Measurements from ENCODE around the gene HAUS1.
A peak's percentile ranks its signal among the peaks of the same experiment; 100 is the strongest.
"Not testable (repeated sequence)": the region's sequence is repeated elsewhere in the genome, so short reads cannot be mapped to it uniquely, and the experiment has no call there.

The HAUS1 gene

GRCh38 chr18:46070815-46071652, 33.2 kb upstream of the HAUS1 start:
- no peak overlapping the region for H3K27ac ChIP-seq (ENCODE audit: low read length)
- no peaks in the 10 kb centered on the region for H3K9me3 ChIP-seq (ENCODE audit: control insufficient read depth in 1 of 2, low read length in 2 of 2)
- H3K27me3 ChIP-seq (ENCODE audit: low read depth, low read length), result no peaks in the 10 kb centered on the region
- peaks cover 0 to 21% of the 10 kb centered on the region in 2 donors for H3K4me1 ChIP-seq (ENCODE audit: control insufficient read depth in 1 of 2, insufficient read depth in 2 of 2, low read length in 2 of 2)
- H3K4me3 ChIP-seq (ENCODE audit: low read depth in 1 of 2, low read length in 2 of 2), result peak overlapping the region; percentile 65 to 90
- no peaks in the 10 kb centered on the region for H3K36me3 ChIP-seq (ENCODE audit: control insufficient read depth in 1 of 2, insufficient read depth in 2 of 2, low read length in 2 of 2)

DNA sequence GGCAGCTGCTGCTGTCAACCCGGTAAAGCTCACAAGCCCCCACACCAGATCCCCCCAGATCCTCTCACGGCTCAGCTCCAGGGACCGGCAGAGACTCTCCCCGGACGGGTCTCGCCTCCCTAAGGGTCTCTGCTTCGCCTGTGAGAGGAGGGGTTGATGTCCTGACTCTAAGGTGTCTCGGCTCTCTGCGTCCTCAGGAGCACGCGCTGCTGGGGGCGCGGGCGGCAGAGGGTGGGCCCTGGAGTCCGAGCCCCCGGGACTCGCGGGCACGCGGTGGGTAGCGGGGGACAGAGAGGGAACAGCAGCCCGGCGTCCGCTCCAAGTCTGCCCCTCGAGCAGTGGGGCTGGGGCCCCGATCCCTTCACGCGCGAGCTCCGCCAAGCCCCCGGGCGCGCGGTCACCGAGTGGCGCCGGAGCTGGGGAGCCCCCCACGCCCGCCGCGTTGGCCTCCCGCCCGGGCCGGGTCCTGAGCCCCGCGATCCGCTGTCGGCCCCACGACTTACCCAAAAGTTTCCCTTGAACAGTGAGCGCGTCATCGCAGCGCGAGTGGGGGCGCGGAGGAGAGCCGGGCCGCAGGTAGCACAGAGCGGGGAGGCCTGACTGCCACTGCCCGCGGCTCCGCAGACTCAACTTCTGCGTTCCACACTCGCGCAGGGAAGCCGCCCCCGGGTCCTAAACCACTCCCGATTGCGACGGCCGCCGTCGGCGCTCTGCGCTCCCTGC, 32.4 kb upstream of the HAUS1 start, which contains the start of gene PSTPIP2:
PSTPIP2 (minus strand) TSS at position 608 of the 723 bp plus-strand sequence; CDS start at position 536, 72 bp downstream.
- Histone ChIP-seq H3K9me3 (ENCODE audit: control insufficient read depth in 1 of 2, low read length in 2 of 2) (no peaks in the 10 kb centered on the region), H3K36me3 (ENCODE audit: control insufficient read depth in 1 of 2, insufficient read depth in 2 of 2, low read length in 2 of 2) (no peaks in the 10 kb centered on the region), H3K27ac (ENCODE audit: low read length) (no peak within 1 kb of the TSS), H3K4me1 (ENCODE audit: control insufficient read depth in 1 of 2, insufficient read depth in 2 of 2, low read length in 2 of 2) (peaks cover 0 to 21% of the 10 kb centered on the region in 2 donors), H3K4me3 (ENCODE audit: low read depth in 1 of 2, low read length in 2 of 2) (peak within 1 kb of the TSS; percentile 65 to 90), H3K27me3 (ENCODE audit: low read depth, low read length) (no peaks in the 10 kb centered on the region)

DNA sequence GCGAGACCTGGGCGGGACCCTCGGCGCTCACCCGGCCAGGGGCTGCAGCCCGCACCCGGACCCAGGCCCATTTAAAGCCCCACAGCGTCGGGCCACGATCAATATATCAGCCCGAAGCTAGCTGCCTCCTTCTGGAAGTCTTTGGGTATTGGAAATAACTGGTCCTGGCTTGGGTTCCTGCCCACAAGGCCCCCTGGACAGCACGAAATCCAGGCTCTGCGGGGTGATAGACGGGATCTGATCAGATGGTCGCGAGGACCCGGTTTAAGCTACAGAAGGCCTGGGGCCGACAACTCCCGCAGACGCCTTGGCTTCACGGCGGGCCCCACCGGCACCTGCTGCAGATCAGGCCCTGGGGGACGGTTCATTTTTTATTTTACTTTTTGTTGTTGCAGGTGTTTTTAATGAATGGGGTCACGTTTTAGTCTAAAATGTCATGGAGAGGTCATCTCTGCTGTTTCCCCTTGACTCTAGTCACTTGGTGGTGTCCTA, 31.8 kb upstream of the HAUS1 start:
- Histone ChIP-seq H3K36me3 (ENCODE audit: control insufficient read depth in 1 of 2, insufficient read depth in 2 of 2, low read length in 2 of 2) (no peaks in the 10 kb centered on the region), H3K27me3 (ENCODE audit: low read depth, low read length) (no peaks in the 10 kb centered on the region), H3K9me3 (ENCODE audit: control insufficient read depth in 1 of 2, low read length in 2 of 2) (no peaks in the 10 kb centered on the region), H3K27ac (ENCODE audit: low read length) (no peak overlapping the region), H3K4me1 (ENCODE audit: control insufficient read depth in 1 of 2, insufficient read depth in 2 of 2, low read length in 2 of 2) (peaks cover under 1 to 26% of the 10 kb centered on the region in 2 donors), H3K4me3 (ENCODE audit: low read depth in 1 of 2, low read length in 2 of 2) (peak overlapping the region; percentile 44 to 90)

- H3K36me3 ChIP-seq (ENCODE audit: control insufficient read depth in 1 of 2, insufficient read depth in 2 of 2, low read length in 2 of 2), result no peaks in the 10 kb centered on the region
- H3K27me3 ChIP-seq (ENCODE audit: low read depth, low read length), result no peaks in the 10 kb centered on the region
- no peaks in the 10 kb centered on the region for H3K9me3 ChIP-seq (ENCODE audit: control insufficient read depth in 1 of 2, low read length in 2 of 2)
- H3K27ac ChIP-seq (ENCODE audit: low read length), result no peak overlapping the region
- no peak overlapping the region for H3K4me3 ChIP-seq (ENCODE audit: low read depth in 1 of 2, low read length in 2 of 2)
- peaks cover 2 to 27% of the 10 kb centered on the region in 2 donors for H3K4me1 ChIP-seq (ENCODE audit: control insufficient read depth in 1 of 2, insufficient read depth in 2 of 2, low read length in 2 of 2)
These were observed 31.2 kb upstream of the HAUS1 start for GRCh38 chr18:46072959-46073358.

DNA sequence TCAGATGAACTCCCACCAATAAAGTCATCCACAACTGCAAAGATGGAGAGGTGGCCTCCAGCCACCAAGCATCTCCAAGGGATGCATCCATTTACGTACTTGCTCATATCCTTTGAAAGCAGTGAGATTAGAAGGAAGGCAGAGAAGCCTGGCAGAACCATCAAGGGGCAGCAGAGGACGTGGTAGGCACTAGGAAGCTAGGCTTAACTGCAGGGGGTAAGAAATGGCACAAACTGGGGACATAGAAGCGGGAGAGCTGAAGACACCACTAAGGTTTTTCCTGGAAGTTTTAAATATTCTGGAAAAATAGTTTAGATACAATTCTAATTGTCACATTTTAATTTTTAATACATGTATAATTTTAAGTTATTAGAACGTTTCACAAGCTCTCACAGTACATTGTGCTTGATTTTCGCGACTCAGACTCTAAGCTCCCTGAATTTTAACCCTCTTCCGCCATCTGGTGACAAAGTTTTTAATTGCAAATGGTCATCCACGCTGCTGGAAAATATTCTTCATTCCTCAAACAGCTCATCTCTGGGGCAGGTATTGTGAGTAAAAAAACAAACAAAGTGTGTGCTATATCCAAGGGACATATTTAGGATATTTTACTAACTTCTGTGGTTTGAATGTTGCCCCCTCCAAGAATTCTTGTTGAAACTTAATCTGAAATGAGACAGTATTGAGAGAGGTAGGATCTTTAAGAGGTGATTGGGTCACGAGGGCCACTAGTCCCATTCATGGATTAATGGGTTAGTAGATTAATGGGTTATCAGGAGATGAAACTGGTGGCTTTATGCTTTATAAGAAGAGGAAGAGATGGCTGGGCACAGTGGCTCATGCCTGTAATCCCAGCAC, 30.5 kb upstream of the HAUS1 start:
- no peaks in the 10 kb centered on the region for H3K9me3 ChIP-seq (ENCODE audit: control insufficient read depth in 1 of 2, low read length in 2 of 2)
- no peak overlapping the region for H3K4me3 ChIP-seq (ENCODE audit: low read depth in 1 of 2, low read length in 2 of 2)
- no peaks in the 10 kb centered on the region for H3K36me3 ChIP-seq (ENCODE audit: control insufficient read depth in 1 of 2, insufficient read depth in 2 of 2, low read length in 2 of 2)
- H3K27ac ChIP-seq (ENCODE audit: low read length), result no peak overlapping the region
- H3K4me1 ChIP-seq (ENCODE audit: control insufficient read depth in 1 of 2, insufficient read depth in 2 of 2, low read length in 2 of 2), result peaks cover 2 to 27% of the 10 kb centered on the region in 2 donors
- no peaks in the 10 kb centered on the region for H3K27me3 ChIP-seq (ENCODE audit: low read depth, low read length)

GRCh38 chr18:46079336-46079735, 24.8 kb upstream of the HAUS1 start:
- H3K4me3 ChIP-seq (ENCODE audit: low read depth in 1 of 2, low read length in 2 of 2), result no peak overlapping the region
- peaks cover 2 to 6% of the 10 kb centered on the region in 2 donors for H3K4me1 ChIP-seq (ENCODE audit: control insufficient read depth in 1 of 2, insufficient read depth in 2 of 2, low read length in 2 of 2)
- no peaks in the 10 kb centered on the region for H3K9me3 ChIP-seq (ENCODE audit: control insufficient read depth in 1 of 2, low read length in 2 of 2)
- H3K27ac ChIP-seq (ENCODE audit: low read length), result no peak overlapping the region
- no peaks in the 10 kb centered on the region for H3K27me3 ChIP-seq (ENCODE audit: low read depth, low read length)
- H3K36me3 ChIP-seq (ENCODE audit: control insufficient read depth in 1 of 2, insufficient read depth in 2 of 2, low read length in 2 of 2), result peaks cover 25 to 39% of the 10 kb centered on the region in 2 donors

GRCh38 chr18:46080156-46080555, 24.0 kb upstream of the HAUS1 start:
- peaks cover 33 to 47% of the 10 kb centered on the region in 2 donors for H3K36me3 ChIP-seq (ENCODE audit: control insufficient read depth in 1 of 2, insufficient read depth in 2 of 2, low read length in 2 of 2)
- peaks cover 2 to 6% of the 10 kb centered on the region in 2 donors for H3K4me1 ChIP-seq (ENCODE audit: control insufficient read depth in 1 of 2, insufficient read depth in 2 of 2, low read length in 2 of 2)
- H3K4me3 ChIP-seq (ENCODE audit: low read depth in 1 of 2, low read length in 2 of 2), result no peak overlapping the region
- no peaks in the 10 kb centered on the region for H3K27me3 ChIP-seq (ENCODE audit: low read depth, low read length)
- H3K27ac ChIP-seq (ENCODE audit: low read length), result no peak overlapping the region
- H3K9me3 ChIP-seq (ENCODE audit: control insufficient read depth in 1 of 2, low read length in 2 of 2), result no peaks in the 10 kb centered on the region

DNA sequence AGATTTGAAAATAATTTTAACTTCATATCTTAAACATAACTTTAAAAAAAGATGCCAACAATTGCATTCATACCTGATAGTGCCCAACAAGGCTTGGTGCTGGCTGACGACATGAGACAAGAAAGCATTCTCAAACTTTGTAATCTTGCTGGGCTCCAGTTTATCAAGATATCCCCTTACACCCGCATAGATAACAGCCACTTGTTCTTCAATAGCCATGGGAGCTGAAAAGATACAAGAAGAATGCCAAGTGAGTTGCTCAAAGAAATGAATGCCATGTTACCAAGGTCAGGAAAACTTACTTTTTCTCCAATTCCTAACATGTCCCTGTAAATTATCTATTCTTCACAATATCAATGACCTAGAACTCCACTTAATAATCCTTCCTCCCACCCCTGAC, 19.8 kb upstream of the HAUS1 start:
- H3K4me1 ChIP-seq (ENCODE audit: control insufficient read depth in 1 of 2, insufficient read depth in 2 of 2, low read length in 2 of 2), result no peaks in the 10 kb centered on the region
- no peak overlapping the region for H3K27ac ChIP-seq (ENCODE audit: low read length)
- no peaks in the 10 kb centered on the region for H3K27me3 ChIP-seq (ENCODE audit: low read depth, low read length)
- no peak overlapping the region for H3K4me3 ChIP-seq (ENCODE audit: low read depth in 1 of 2, low read length in 2 of 2)
- no peaks in the 10 kb centered on the region for H3K9me3 ChIP-seq (ENCODE audit: control insufficient read depth in 1 of 2, low read length in 2 of 2)
- H3K36me3 ChIP-seq (ENCODE audit: control insufficient read depth in 1 of 2, insufficient read depth in 2 of 2, low read length in 2 of 2), result peaks cover 66 to 87% of the 10 kb centered on the region in 2 donors

DNA sequence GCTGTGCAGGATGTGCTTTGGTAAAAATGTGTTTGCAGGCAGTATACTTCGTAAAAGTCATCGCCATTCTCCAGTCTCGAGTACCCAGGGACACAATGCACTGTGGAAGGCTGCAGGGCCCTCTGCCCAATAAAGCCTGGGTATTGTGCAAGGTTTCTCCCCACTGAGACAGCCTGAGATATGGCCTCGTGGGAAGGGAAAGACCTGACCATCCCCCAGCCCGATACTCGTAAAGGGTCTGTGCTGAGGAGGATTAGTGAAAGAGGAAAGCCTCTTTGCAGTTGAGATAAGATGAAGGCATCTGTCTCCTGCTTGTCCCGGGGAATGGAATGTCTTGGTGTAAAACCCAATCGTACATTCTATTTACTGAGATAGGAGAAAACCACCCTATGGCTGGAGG, 15.7 kb upstream of the HAUS1 start:
- peaks cover 71 to 82% of the 10 kb centered on the region in 2 donors for H3K36me3 ChIP-seq (ENCODE audit: control insufficient read depth in 1 of 2, insufficient read depth in 2 of 2, low read length in 2 of 2)

DNA sequence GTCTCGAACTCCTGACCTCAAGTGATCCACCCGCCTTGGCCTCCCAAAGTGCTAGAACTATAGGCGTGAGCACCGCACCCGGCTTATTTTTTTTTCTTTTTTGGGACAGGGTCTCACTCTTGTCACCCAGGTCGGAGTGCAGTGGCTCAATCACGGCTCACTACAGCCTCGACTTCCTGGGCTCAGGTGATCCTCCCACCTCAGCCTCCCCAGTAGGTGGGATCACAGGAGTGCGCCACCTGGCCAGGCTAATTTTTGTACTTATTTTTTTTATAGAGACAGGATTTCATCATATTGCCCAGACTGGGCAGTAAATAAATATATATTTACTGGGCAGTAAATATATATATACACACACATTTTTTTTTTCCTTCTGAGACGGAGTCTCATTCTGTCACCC, 8.7 kb upstream of the HAUS1 start:
- Histone ChIP-seq H3K4me3 (ENCODE audit: low read depth in 1 of 2, low read length in 2 of 2) (no peak overlapping the region), H3K27me3 (ENCODE audit: low read depth, low read length) (no peaks in the 10 kb centered on the region), H3K27ac (ENCODE audit: low read length) (no peak overlapping the region), H3K9me3 (ENCODE audit: control insufficient read depth in 1 of 2, low read length in 2 of 2) (no peaks in the 10 kb centered on the region), H3K4me1 (ENCODE audit: control insufficient read depth in 1 of 2, insufficient read depth in 2 of 2, low read length in 2 of 2) (peaks cover 0 to 41% of the 10 kb centered on the region in 2 donors), H3K36me3 (ENCODE audit: control insufficient read depth in 1 of 2, insufficient read depth in 2 of 2, low read length in 2 of 2) (peaks cover 12 to 19% of the 10 kb centered on the region in 2 donors)

More for the DNA sequence above, 15.7 kb upstream of the HAUS1 start:
- H3K27me3 ChIP-seq (ENCODE audit: low read depth, low read length); H3K27ac ChIP-seq (ENCODE audit: low read length); H3K9me3 ChIP-seq (ENCODE audit: control insufficient read depth in 1 of 2, low read length in 2 of 2); H3K4me3 ChIP-seq (ENCODE audit: low read depth in 1 of 2, low read length in 2 of 2): not testable (repeated sequence)
- H3K4me1 ChIP-seq (ENCODE audit: control insufficient read depth in 1 of 2, insufficient read depth in 2 of 2, low read length in 2 of 2), result peaks cover 0 to 15% of the 10 kb centered on the region in 2 donors
